DMS53 (cell line): ENCODE data around the gene CHRNB2.
A peak's percentile ranks its signal among the peaks of the same experiment; 100 is the strongest.

Experiments
- DNase-seq: peaks from one replicate; lab custom pipeline; 2025; lab: John Stamatoyannopoulos, UW

CHRNB2 gene

GRCh38 chr1:154609398-154610380, 42.1 kb downstream of the CHRNB2 start:
- DNase-seq: peak; percentile 45

DNA sequence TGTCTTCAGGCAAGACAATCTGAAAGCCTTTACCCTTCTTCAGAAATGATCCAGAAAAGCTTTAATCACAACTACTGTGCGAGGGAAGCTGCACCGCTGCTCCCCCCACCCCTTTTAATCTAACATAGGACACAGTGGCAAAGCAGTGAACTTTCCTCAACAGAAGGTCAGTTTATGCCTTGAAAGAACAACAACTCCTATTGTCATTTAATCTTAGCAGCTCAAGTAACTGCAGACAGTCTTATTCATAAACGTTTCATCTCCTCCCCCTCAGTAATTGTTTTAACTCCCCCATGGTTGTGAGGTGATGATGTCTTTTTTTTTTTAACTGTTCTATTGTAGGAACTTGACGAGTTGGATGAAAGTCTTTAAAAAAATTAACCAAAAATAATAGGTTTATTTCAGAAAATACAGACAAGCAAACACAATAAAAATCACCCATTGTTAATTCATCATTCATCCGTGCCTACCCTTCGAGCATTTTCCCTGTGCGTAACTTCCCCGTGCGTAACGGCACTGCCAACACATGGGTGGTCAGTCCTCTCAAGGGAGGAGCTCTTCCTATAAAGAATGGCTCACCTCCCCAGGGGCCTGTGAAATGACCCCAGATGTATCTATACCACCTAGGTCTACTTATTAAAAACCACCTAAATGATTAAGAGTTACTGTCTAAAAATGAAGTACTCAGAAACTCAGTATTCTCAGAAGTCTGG, 43.7 kb downstream of the CHRNB2 start:
- no peak for DNase-seq

DNA sequence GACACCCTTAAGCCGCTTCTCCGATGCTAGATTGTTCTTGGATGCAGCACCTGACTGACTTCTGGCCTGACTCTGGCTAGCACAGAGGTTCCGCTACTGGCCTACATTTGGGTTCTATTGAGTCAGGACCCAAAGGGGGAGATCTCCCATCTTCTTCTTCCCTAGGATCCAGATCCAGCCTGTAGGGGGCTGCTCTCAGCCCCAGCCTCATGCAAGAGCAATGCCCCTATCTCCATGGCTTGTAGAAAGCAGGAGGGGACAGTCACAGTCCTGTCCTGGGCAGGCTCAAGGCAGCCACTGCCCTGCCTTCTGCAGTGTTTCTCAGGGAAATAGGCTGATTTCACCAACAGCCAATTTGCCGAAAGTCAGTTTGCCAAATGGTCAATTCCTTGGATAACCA, 46.7 kb downstream of the CHRNB2 start:
- no peak for DNase-seq

DNA sequence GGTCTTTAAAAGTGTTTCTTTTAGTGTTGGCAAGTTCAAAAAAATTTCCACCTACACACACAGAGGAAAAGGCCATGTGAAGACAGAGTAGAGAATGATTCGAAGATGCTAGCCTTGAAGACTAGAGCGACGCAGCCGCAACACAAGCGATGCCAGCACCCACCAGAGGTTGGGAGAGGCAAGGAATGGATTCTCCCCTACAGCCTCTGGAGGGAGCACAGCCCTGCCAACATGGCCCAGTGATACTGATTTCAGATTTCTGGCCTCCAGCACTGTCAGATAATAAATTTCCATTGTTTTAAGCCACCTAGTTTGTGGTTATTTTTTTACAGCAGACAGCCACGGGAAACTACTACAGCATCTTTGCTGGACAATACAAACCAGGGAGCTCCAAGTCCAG, 47.3 kb downstream of the CHRNB2 start:
- no peak for DNase-seq

DNA sequence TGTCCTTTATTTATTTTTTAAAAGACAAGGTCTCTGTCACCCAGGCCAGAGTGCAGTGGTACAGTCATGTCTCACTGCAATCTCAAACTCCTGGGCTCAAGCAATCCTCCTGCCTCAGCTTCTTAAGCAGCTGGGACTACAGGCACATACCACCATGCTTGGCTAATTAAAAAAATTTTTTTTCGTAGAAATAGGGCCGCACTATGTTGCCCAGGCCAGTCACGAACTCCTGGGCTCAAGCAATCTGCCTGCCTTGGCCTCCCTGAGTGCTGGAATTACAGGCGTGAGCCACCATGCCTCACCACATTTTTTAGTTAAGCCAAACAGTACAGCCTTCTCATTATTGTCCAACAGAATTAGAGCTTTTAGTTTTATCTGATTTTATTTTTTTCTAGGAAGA, 47.8 kb downstream of the CHRNB2 start:
- DNase-seq: no peak

DNA sequence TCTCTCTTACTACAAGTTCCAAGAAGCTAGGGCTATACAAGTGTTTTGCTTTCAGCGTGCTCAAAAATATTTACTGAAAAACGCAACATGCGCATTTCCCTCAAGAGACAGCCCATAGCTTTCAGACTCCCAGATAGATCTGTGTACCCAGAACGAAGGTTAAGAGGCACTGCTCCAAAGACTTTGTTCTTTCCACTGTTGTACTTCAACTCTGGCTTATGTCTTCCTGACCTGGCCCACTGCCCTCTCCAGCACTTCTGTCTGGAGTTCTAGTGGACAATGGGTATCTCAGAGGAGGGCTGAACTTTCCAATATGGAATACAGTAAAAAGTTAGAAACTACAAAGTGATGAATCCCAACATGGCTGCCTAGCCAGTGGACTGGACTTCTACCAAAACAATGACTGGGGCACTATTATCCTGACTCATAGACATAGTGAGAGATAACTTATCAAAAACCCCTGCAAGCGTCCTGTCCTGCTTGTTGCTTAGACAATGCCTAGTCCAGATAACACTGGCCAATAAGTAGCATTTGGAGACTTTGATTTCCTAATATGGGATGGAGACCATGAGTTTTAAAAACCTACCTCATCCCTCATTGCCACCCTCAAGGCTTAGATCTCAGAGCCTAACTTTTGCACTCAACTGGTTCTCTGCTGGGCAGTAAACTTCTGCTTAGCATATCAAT, 49.2 kb downstream of the CHRNB2 start:
- no peak for DNase-seq

- DNase-seq: no peak
These were observed 51.8 kb downstream of the CHRNB2 start for GRCh38 chr1:154619181-154619948.

- no peak for DNase-seq
These were observed 53.2 kb downstream of the CHRNB2 start for GRCh38 chr1:154620751-154621150.

DNA sequence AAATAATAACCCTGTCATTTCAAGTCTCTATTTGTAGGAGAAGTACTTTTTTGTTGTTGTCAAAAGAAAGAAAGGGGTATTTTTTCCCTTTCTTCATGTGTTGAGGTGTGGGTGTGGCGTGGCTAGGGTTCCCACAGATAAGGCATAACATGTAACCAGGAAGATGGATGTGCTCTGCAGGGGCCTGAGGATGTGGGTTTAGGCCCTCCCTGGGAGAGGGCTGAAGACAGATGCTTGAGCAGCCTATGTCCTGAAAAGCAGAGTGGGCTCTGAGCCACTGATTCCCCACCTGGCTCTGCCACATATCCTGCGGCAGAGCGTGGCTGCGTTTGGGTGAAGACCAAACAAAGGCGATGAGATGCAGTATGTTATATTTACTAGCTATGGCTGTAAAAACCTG, 54.3 kb downstream of the CHRNB2 start:
- DNase-seq: no peak

GRCh38 chr1:154622503-154623039, 55.0 kb downstream of the CHRNB2 start:
- no peak for DNase-seq

GRCh38 chr1:154623358-154623757, 55.8 kb downstream of the CHRNB2 start:
- DNase-seq: no peak

DNA sequence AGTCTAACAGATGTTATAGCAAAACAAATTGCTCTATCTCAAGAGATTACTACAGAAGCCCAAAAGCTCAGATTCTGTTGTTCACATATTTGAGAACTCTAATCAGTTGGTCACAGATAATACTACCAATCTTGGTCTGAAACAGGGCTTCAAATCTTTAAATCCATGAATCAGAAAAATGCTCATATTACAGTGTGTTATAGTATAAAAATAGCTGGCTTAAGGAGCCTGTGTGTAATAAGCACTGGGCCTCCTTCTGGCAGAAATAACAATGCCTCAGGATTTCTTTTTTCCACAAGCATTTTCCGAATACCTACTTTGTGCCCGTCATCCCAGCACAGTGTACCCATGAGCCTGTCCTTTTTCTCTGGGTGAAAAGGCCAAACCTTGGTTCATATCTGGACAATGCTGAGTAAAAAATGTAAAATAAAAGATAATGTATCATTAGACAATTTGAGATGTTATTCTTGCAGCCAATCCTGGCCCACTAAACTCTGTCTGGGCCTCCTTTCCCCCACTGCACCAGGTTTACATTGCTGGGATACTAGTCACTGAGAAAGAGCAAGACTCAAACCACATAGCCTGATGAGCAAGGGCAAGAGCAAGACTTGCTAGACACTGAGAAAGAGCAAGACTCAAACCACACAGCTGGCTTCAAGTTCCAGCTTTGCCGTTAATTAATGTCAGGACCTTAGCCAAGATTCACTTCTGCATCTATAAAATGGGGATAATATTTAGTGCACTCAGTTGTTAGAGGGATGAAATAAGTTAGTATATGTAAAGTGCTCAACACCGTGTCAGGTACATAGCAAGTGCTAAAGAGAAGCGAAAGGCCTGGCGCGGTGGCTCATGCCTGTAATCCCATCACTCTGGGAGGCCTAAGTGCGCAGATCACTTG, 57.4 kb downstream of the CHRNB2 start:
- no peak for DNase-seq

DNA sequence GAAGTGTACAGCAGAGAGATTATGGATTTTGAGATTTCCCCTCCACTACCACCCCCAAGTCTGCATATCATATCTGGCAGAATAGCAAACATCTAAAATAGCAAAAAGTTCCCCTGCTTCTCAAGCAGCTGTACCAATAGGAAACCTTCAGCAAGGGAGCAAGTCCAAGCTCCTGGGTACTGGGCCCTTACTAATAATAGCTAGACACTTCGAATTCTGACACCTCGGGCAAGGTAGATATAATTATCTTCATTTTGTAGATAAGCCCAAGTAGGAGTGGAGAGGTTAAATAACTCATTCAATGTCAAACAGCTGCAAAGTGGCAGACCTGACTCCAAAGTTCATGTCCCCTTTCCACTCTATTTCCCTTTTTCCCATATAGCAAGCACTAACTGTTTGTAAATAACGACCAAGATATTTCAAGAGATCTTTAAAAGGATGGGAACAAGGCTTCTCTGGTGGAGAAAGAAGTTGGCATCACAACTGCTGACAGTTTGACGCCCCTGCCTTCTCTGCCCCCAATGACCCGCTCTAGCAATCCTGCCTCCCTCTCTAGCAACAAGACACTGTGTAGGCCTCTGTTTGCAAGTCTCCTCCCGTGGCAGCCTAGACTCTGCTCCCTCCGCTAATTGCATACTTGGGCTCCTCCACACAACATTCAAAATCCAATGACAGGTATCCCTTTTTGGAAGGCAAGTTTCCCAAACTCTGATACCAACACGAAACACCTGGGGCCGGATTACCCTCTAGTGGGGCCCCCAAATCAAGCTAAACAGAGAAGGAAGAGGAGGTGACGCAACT, 59.1 kb downstream of the CHRNB2 start:
- no peak for DNase-seq

DNA sequence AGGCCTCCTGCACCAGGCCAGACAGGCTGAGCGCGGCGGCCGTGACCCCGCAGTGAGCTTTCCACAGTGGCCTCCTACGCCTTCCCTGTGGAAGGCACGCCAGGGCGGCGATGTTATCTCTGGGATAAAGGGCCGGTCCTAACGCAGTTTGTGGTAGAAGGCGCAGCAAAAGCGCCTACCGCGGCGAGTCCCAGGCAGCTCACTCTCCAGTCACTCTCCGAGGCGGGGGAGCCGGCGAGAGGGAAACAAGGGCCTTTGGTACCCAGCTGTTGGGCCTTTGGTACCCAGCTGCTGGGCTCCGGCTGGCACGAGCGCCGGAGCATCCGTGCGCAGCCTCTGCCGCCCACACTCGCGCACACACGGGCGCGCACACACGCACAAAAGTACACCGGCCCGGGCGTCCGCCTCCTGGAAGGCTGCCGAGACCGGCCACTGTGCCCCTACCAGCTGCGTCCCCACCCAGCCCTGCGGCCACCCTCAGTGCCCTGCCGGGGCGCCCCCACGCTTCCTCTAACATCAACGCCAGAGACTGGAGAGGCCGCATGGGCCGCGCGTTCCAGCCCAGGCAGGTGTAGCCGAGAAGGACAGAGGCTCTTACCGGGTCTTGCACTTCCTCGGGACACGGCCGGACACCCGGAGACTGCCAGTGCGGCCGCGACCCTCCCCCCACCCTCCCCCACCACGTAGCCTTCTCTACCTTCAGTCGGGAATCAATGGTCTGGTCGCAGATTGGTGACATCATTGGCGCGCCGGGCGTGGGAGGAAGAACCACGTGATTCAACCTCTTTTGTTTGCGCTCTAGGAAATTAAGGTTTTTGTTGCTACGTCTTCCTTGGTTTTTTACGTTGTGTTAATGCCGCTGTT, 59.9 kb downstream of the CHRNB2 start:
- peak; percentile 93 for DNase-seq

- no peak for DNase-seq
These were observed 60.5 kb downstream of the CHRNB2 start for GRCh38 chr1:154628121-154628405.

DNA sequence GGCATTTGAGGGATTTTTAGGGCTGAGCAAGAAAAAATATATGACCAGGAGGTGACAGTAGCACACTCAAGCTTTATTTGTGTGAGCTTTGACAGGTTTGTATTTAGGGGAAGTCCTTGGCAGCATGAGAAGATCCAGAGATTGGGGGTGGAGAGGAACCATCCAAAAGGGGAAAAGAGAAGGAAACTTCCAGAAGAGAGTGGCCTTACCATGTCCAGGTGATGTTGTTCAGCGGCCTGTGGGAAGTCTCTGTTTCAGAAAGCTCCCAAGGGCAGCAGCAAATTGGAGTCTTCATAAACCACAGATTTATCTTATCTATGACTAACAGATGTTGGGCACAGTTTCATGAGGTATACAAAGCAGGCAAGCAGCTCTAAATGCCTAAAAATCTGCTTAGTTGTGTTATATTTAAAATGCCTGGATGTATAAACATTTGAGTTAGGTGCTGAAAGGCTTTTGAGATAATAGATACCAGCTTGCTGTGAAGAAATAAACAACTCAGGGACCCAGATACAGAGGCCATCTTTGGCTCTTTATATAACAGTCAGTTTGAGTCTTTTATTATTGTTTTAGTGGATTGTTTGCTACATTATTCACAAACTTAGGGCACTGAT, 61.6 kb downstream of the CHRNB2 start:
- no peak for DNase-seq
